ENCODE data around the gene CPNE5.

GRCh38 chr6:36699348-36699747 lies 139.9 kb downstream of the CPNE5 start:
- TF ChIP-seq POLR2A (IDR thresholded peaks at IDR 0.05) (no peak), EP300 (IDR thresholded peaks at IDR 0.05) (no peak), CTCF (IDR thresholded peaks at IDR 0.05) (no peak)

All from ovary (tissue), 3 donors.